ENCODE results near the gene TNNC2. TPM values are rescaled to one million over a fixed set of nuclear protein-coding genes. Genes with fewer than 3 reads are reported as not detected.
A peak's percentile ranks its signal among the peaks of the same experiment; 100 is the strongest.
"Not testable (repeated sequence)": the region's sequence is repeated elsewhere in the genome, so short reads cannot be mapped to it uniquely, and the experiment has no call there.

The TNNC2 gene
- polyA plus RNA-seq, 3 donors = 0.39 to 3.7 (median 0.66) TPM

DNA sequence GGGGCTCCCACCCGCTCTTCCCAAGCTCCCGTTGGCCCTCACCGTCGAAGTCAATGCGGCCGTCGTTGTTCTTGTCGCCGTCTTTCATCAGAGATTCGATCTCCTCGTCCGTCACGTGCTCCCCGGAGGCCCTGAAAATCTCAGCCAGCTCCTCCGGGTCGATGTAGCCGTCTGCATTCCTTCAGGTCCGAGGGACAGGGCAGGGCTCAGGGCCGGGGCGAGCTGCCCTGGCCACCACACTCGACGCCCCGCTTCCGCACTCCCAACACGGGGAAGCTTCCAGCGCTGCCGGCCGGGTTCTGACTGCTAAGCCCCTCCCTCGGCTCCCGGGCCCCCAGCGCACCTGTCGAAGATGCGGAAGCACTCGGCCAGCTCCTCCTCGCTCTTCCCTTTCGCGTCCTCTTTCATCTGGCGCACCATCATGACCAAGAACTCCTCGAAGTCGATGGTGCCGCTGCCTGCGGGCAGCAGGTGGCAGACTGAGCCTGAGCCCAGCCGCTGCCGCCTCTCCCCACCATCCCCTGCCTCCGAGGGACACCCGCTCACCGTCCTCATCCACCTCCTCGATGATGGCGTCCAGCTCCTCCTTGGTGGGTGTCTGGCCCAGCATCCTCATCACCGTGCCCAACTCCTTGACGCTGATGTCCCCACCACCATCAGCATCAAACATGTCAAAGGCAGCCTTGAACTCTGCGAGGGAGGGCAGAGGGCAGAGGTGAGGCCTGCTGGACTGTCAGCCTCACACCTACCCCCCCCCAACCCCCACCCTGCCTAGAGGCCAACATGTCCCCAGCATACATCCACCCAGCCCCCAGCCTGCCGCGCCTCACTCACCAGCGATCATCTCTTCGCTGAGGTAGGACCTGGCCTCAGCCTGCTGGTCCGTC is 2.9 kb downstream of the TNNC2 start:
- no peak for DNase-seq

DNA sequence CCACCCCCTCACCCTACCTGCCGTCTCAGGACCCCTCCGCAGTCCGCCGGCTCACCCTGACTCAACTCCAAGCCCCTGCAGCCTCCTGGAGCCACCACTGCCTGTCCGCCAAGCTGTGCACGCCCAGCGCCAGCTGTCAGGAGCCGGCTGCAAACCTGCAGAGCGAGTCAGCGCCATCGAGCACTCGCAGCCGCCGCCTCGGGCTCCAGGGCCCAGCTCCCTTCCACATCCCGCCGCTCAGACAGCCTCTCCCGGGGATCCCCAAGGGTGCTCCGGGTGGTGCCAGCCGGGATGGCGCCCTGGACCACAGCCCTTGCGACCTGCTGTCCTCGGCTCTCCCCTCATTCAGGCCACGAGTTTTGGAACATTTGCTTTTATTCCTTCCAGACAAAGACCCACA is 4.3 kb downstream of the TNNC2 start:
- DNase-seq = no peak

DNA sequence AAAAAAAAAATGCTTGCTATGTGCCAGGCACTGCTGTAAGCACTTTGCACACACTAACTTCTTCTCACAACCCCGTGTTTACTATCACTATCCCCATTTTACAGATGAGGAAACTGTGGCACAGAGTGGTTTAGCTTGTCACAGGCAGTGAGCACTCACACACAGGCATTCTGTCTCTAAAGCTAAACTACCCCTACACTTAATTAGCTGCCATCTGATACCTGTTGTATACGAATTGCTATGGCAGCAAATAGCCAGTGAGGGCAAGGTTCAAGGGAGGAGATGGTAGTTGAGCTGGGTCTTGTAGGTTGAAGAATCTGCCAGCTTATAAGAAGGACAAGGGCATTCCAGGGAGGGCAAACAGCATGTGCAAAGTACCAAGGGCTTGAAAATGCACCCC is 5.2 kb downstream of the TNNC2 start:
- no peak for DNase-seq

DNA sequence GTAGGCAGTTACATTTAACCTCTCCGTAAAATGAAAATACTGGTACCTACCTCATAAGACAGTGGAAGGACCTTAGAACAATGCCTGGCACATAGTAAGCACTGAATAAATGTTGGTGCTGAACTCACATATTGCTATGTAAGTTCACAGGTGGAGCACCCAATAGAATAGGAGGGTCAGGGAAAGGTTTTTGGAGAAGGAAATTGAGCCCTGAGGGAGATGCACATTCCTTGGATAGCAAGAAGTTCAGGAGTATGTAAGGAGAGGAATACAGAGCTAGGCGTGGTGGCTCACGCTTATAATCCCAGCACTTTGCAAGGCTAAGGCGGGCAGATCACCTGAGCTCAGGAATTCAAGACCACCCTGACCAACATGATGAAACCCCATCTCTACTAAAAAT is 7.6 kb downstream of the TNNC2 start:
- no peak for DNase-seq

DNA sequence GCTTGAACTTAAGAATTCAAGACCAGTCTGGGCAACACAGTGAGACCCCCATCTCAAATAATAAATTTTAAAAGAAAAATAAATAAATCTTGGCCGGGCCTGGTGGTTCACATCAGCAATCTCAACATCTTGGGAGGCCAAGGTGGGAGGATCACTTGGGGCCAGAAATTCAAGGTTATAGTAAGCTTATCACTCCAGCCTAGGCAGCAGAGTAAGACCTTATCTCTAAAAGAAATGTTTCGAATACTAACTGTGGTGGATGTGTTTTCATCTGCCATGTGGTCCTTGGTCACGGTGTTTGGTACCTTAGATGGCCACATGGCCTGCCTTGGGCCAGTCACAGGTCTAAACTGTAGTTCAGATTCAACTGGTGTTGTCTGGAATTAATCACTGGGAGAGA is 8.9 kb downstream of the TNNC2 start:
- DNase-seq = no peak

DNA sequence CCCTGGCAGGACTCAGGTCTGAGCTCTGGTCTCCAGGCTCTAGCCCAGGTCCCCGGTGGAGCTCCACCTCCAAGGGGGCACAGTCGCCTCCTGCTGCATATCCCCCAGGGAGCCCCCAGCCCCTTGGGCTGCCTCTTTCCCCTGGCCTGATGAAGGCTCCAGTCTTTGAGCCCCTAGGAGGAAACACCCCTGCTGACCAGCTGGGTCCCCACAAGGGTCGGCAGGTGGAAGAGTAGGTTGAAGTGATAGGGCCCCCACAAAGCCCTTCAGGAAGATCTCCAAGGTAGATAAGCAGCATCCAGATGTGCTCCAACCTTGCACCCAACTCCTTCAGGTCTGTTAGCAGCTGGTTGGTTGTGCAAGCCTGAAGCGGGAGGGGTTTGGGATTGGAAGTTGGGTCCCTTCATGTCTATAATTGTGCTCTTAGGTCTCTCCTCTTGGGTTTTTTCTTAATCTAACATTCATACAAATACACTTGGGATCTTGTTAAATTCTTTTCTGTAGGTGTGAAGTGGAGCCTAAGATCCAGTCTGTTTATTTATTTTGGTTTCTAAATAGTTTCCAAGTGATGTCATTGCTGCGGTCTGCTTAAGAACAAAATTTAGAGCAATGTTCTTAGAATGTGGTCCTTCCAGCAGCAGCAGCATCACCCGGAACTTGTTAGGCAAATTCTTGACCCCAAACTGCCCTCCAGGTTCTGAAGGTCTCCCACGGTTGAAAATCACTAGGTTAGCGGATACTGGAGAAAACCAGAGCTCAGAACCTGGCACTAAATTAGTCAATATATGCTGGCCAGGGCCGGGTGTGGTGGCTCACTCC is 9.5 kb downstream of the TNNC2 start:
- DNase-seq = no peak

DNA sequence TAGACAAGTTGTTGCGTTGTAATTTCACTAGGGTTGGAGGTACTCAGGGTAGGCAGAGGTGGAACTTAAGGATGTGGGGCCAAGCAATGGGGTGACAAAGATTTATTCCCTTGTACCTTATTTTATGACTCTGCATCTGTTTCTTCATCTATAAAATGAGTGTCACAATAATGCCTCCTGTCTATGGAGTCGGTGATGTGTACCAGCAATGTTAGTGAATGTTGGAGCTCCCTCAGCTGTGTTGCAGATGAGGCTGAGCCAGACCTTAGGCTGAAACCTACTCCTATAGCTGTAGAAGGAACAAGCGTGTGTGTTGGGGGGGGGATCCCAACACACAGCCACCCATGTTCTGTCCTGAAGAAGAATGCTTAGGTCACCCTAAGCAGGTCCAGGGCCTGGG is 10.2 kb downstream of the TNNC2 start:
- no peak for DNase-seq

DNA sequence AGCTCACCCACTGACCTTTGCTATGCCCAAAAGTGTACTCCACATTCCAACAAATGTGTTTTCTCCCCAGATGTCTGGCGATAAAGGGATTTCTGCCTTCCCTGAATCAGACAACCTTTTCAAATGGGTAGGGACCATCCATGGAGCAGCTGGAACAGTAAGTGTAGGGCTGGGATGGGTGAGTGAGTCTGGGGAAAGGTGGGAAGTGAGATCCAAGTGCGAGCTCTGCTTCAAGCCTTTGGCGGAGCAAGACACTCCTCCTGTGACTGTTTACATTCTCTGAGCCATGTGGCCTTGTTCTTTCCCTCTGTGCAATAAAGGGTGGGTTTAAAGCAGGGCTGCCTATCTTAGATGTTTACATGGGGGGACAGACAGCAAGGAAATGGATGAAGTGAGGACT is 12.8 kb downstream of the TNNC2 start:
- no peak for DNase-seq

DNA sequence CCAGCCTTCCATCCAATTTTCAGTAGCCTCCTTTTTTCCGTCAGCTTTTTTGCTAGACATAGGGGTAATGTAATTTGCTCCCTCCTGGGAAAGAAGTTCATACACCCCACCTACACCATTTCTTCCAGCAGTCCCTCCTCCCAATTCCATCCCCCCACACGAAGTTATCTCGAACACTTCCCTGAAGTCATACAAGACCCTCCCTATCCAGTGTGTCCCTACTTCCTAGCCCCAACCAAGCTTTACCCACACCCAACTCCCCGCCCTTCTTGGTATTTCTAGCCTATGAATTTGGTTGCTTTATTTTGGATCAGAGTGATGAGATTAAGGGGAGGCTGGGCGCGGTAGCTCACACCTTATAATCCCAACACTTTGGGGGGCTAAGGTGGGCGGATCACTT is 13.6 kb downstream of the TNNC2 start:
- no peak for DNase-seq

DNA sequence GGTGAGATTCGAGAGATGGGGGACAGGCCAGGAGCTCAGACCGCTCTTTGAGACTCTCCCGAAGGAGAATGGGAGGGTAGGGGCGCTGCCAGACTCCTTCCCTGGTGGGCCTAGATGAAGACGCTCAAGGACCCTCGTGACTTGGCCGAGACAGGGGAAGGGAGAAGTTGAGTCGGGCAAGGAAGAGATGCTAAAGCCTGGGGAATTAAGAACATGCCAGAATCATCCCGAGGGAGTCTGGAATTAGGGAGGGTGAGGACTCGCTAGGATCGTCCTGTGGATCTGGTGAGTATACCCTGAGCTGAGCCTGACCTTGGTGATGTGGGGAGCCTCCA is 14.1 kb downstream of the TNNC2 start:
- no peak for DNase-seq

DNA sequence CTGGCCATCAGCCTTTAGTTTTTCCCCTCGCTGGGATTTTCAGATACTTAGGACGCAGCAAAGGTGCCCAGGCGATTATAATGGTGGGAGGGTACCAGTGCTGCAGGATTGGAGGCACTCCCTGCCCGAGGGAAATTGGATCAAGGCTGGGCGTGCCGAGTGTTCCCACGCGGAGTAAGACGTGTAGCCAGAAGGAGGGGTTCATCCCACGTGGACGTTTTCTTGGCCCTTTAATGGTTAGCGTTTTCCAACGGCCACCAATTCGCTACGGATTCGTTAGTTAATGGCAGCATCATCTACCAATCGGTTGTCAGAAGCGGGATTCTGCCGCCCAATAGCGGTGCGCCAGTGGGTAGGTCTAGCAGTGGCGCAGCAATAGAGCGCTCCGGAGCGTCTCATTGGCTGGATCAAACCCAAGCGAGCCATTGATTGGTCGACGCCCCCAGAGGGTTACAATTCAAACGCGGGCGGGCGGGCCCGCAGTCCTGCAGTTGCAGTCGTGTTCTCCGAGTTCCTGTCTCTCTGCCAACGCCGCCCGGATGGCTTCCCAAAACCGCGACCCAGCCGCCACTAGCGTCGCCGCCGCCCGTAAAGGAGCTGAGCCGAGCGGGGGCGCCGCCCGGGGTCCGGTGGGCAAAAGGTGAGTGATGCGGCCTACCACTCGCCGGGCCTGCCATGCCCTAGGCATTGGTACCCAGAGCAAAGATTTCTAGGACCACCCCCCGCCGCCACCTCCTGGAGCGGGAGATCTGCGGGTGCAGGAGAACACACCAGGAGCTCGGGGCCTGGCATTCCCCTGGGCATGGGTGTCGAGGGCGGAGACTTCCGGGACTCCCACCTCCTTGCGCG is 14.7 kb downstream of the TNNC2 start, which contains the start of gene UBE2C:
TSS of gene UBE2C (plus strand) at position 488 of the 849 bp plus-strand sequence. CDS start at position 540, 52 bp downstream.
- peak; percentile 99 for DNase-seq

DNA sequence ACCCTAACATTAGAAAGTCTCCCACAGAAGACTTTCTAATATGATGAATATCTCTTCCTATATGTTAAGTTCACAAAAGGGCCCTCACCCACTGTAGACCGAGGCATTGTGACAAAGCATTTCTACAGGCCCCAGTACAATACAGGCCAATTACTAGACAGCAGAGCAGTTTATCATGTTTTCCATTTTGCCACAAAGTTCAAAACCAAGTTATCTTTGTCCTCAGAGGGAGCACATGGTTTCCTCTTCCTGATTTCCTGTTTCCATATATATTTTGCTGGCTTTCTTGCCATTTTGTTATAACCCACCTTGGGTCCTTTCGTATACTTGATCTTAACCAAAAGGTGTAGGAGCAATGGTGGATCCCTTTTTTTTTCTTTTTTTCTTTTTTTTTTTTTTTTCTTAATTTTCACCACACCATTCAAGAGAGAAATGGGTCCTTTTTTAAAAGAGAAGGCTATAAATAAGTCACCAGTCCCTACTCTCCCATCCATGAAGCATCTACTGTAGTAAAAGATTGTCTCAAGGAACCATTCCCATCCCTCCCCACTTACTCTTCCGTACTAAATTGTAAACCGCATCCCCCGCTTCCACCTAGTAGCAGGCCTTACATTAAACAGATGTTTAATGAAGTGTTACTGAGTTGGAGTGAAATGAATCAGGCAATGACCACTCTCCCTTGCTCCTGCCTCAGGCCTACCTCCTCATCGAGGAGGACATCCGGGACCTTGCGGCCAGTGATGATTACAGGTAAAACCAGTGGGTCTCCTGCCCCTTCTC is 16.7 kb downstream of the TNNC2 start:
- peak; percentile 45 for DNase-seq

DNA sequence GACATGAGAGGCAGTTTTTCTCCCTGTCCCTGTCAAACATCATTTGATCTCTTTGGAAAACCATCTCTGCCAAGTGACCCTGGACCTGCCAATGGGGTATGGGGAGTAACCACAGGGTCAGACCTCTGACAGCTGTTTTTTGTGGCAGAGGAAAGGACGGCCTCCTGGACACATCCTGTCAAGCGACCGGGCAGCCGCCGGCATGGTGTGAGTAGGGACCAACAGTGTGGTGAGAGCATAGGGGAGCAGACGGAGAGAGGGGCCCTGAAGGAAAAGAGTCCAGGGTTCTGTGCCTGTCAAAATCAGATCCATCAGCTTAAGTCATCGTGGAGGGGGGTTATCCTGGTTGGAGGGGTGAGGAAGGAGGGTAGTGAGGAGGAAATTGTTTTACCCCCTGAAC is 25.3 kb downstream of the TNNC2 start:
- DNase-seq = no peak

DNA sequence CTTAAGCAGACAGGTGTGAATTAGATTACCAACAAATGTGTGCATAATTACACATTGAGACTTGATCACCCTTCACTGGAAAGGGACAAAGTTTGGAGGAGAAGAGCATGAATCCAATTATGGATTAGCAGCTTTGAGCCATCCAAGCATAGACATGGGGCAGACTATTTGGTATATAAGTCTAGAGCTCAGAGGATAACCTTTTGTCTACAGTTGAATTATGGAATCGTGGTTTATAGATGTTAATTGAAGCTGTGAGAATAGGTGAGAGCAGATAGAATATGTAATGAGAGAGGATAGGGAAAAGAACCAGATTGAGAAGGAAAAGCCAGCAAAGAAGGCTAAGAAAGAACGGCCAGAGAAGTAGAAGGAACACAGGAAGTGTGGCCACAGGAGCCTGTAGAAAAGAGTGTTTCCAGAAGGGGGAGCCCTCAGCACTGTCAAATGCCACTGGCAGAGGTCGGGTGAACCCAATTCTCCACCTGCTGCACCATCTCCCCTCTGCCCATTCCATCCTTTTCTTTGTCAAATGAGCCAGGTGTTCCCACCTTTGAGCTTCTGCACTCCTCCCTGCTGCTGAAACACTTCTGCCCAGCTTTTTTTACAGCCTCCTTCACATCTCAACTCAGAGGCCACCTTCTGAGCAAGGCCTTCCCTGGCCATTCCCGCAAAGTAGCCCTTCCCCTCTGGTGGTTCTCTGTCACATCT is 28.0 kb downstream of the TNNC2 start:
- peak; percentile 39 for DNase-seq

DNA sequence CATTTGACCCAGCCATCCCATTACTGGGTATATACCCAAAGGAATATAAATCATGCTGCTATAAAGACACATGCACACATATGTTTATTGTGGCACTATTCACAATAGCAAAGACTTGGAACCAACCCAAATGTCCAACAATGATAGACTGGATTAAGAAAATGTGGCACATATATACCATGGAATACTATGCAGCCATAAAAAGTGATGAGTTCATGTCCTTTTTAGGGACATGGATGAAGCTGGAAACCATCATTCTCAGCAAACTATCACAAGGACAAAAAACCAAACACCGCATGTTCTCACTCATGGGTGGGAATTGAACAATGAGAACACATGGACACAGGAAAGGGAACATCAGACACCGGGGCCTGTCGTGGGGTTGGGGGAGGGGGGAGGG is 29.2 kb downstream of the TNNC2 start:
- DNase-seq = not testable (repeated sequence)

DNA sequence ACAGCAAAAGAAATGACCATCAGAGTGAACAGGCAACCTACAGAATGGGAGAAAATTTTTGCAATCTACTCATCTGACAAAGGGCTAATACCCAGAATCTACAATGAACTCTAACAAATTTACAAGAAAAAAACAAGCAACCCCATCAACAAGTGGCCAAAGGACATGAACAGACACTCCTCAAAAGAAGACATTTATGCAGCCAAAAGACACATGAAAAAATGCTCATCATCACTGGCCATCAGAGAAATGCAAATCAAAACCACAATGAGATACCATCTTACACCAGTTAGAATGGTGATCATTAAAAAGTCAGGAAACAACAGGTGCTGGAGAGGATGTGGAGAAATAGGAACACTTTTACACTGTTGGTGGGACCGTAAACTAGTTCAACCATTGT is 29.6 kb downstream of the TNNC2 start:
- not testable (repeated sequence) for DNase-seq

DNA sequence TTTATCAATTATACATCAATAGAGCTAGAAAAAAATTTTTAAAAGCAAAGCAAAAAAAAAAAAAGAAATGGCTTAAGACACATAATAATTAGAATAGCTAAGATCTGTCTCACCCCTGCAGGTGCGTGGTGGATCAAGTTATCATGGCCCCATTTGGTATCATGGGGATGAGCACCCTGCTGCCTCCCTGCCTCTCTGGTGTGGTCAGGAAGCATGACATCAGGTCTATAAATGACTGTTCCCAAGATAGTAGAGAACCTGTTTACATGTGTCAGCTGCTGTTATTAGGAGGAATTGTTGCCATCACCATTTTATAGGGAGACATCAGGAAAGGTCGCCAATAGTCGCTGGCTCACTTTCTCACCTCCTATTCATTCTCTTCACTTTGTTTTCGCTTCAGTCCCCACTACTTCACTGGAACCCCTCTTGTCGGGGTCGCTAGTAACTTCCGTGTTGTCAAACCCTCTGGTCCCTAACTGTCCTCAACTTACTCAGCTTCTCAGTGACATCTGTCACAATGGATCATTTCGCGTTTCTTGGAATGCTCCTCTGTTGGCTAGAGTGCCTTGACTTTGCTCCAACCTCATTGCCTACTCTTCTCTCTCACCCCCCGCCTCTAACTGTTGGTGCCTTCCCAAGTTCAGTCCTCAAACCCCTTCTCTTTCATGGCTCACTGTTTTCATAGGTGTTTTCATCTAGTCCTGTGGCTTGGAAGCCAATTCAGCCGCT is 30.6 kb downstream of the TNNC2 start:
- DNase-seq = no peak

DNA sequence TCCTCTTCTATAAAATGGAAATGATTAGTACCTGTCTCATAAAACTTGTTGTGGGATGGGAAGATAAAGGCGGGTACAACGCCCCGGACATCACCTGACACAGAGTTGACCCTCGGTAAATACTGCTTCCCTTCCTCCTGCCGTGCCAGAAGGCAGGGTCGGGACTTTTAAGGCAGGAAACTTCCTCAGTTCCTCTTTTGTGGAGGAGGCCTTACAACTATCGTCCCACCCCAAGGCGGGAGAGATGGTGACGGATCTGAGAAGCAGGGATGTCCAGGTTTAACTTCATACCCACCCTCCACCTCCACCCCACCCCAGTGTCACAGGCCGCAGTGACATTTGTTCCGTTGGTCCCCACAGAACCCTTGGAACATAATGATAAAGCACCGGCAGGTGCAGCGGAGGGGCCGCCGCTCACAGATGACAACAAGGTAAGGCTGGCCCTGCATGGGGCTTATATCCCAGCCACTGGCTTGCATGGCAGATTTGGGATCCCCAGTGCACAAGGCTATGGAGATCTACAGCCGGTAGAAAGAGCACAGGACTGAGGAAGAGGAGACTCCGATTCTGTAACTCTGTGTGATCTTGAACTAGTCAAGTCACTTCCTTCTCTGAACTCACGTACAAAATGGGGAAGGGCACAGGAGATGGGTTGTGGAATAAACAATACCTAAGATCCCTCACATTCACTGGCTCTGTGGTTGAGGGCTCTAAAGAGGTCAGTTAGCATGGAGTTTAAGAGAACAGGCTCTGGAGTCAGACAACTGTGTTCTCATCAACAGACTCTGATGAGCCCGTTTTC is 34.6 kb downstream of the TNNC2 start:
- no peak for DNase-seq

DNA sequence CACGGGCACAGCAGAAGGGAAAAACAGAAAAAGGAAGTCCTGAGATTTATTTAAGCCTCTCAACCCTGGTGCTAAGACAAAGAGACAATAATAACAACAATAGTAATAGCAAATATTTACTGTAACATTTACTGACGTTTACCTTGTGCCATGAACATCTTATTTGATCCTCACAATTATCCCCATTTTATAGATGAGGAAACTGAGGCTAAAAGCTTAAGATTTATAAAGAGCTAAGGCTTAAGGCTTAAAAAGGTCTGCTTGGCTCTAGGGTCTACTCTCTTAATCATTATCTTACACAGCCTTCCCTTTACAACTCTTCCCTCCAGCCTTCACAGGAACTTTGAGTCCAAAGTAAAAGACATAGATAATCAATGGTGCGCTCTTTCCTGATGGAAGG is 38.8 kb downstream of the TNNC2 start:
- no peak for DNase-seq

Data from renal pelvis (tissue), 4 donors.